ENCODE results near the gene FAM131B. TPM values are rescaled to one million over a fixed set of nuclear protein-coding genes. Genes with fewer than 3 reads are reported as not detected.

The FAM131B gene
- total RNA-seq, 1 donor: 3.2 TPM

GRCh38 chr7:143390104-143390772, 27.7 kb upstream of the FAM131B start:
- TF ChIP-seq CTCF (IDR thresholded peaks at IDR 0.05; ENCODE audit: insufficient read depth, low read length): no peak
- DNase-seq (ENCODE audit: low read depth): no peak
- H3K4me3 ChIP-seq (ENCODE audit: low read depth, low read length): no peak overlapping the region

- no peak for DNase-seq (ENCODE audit: low read depth)
- no peak overlapping the region for H3K4me3 ChIP-seq (ENCODE audit: low read depth, low read length)
- TF ChIP-seq CTCF (IDR thresholded peaks at IDR 0.05; ENCODE audit: insufficient read depth, low read length): peak; percentile 21
Measured at GRCh38 chr7:143389316-143390103, 27.0 kb upstream of the FAM131B start.

- no peak for DNase-seq (ENCODE audit: low read depth)
- no peak overlapping the region for H3K4me3 ChIP-seq (ENCODE audit: low read depth, low read length)
- no peak for TF ChIP-seq CTCF (IDR thresholded peaks at IDR 0.05; ENCODE audit: insufficient read depth, low read length)
Measured at GRCh38 chr7:143388491-143389101, 26.1 kb upstream of the FAM131B start.

GRCh38 chr7:143388051-143388450, 25.5 kb upstream of the FAM131B start:
- no peak for DNase-seq (ENCODE audit: low read depth)
- TF ChIP-seq CTCF (IDR thresholded peaks at IDR 0.05; ENCODE audit: insufficient read depth, low read length): no peak

GRCh38 chr7:143387156-143387975, 24.9 kb upstream of the FAM131B start:
- no peak overlapping the region for H3K4me3 ChIP-seq (ENCODE audit: low read depth, low read length)
- TF ChIP-seq CTCF (IDR thresholded peaks at IDR 0.05; ENCODE audit: insufficient read depth, low read length): no peak
- no peak for DNase-seq (ENCODE audit: low read depth)

More at GRCh38 chr7:143388051-143388450, 25.5 kb upstream of the FAM131B start:
- H3K4me3 ChIP-seq (ENCODE audit: low read depth, low read length): no peak overlapping the region
